Neural progenitor cell (in vitro differentiated cells): Measurements from ENCODE around the gene PTCH1. TPM values are rescaled to one million over a fixed set of nuclear protein-coding genes. Genes with fewer than 3 reads are reported as not detected.

Source experiments
- DNase-seq: peaks from one replicate; pipeline ENCODE4 v3.0.0-alpha.2; 2016; ENCODE audit warnings: low spot score
- H2AFZ ChIP-seq: fragments of 200-600 bp; sonication (generic); replicated peaks from 2 replicates; pipeline ENCODE4 v1.6.1; 2016; ENCODE audit warnings: antibody characterized with exemption
- H3F3A ChIP-seq: fragments of 200-600 bp; sonication (generic); 2 replicates; pipeline ENCODE4 v1.6.1; 2016; ENCODE audit warnings: antibody characterized with exemption, low read depth
- H3K27ac ChIP-seq: fragments of 200-600 bp; sonication (generic); 2 replicates; pipeline ENCODE4 v1.5.1; 2016; ENCODE audit warnings: mild to moderate bottlenecking
- H3K27me3 ChIP-seq: fragments of 200-600 bp; sonication (generic); 2 replicates; pipeline ENCODE4 v1.6.1; 2016; ENCODE audit warnings: mild to moderate bottlenecking, moderate library complexity
- H3K36me3 ChIP-seq: fragments of 200-600 bp; sonication (generic); 2 replicates; pipeline ENCODE4 v1.5.1; 2016
- H3K4me1 ChIP-seq: fragments of 200-600 bp; sonication (generic); 2 replicates; pipeline ENCODE4 v1.6.1; 2016; ENCODE audit warnings: mixed run types
- H3K4me2 ChIP-seq: fragments of 200-600 bp; sonication (generic); 2 replicates; pipeline ENCODE4 v1.6.1; 2016
- H3K4me3 ChIP-seq: fragments of 200-600 bp; sonication (generic); 2 replicates; pipeline ENCODE4 v1.5.1; 2016
- H3K79me2 ChIP-seq: fragments of 200-600 bp; sonication (generic); 2 replicates; pipeline ENCODE4 v1.6.1; 2016; ENCODE audit warnings: low read depth
- H3K9ac ChIP-seq: fragments of 200-600 bp; sonication (generic); 2 replicates; pipeline ENCODE4 v1.6.1; 2016
- H3K9me3 ChIP-seq: fragments of 200-600 bp; sonication (generic); 2 replicates; pipeline ENCODE4 v1.5.1; 2016; ENCODE audit warnings: low read depth
- H4K20me1 ChIP-seq: fragments of 200-600 bp; sonication (generic); 2 replicates; pipeline ENCODE4 v1.6.1; 2016; ENCODE audit warnings: low read depth
- H3K27ac Mint-ChIP-seq: 3 replicates; pipeline ENCODE4 v1.8.0; 2021; ENCODE audit warnings: mixed read lengths
- H3K27me3 Mint-ChIP-seq: 2 replicates; pipeline ENCODE4 v1.8.0; 2022; ENCODE audit warnings: low read depth, mild to moderate bottlenecking, inconsistent platforms, moderate library complexity, mixed read lengths; ENCODE audit not compliant: insufficient read depth
- H3K36me3 Mint-ChIP-seq: 3 replicates; pipeline ENCODE4 v1.8.0; 2021; ENCODE audit warnings: mixed read lengths
- H3K4me1 Mint-ChIP-seq: 3 replicates; pipeline ENCODE4 v1.8.0; 2021; ENCODE audit warnings: mixed read lengths
- H3K4me3 Mint-ChIP-seq: 3 replicates; pipeline ENCODE4 v1.8.0; 2021; ENCODE audit warnings: mild to moderate bottlenecking, moderate library complexity, mixed read lengths
- H3K9me3 Mint-ChIP-seq: 3 replicates; pipeline ENCODE4 v1.8.0; 2020; ENCODE audit warnings: mixed read lengths
- CTCF ChIP-seq: fragments of 200-600 bp; sonication (generic); IDR thresholded peaks from 2 replicates; pipeline ENCODE4 v1.5.1; 2017; ENCODE audit warnings: antibody characterized with exemption, mild to moderate bottlenecking
- EZH2 ChIP-seq: fragments of 200-600 bp; sonication (generic); IDR thresholded peaks from 2 replicates; pipeline ENCODE4 v1.6.1; 2017; ENCODE audit warnings: antibody characterized with exemption, mild to moderate bottlenecking, moderate library complexity
- EZH2phosphoT487 ChIP-seq: fragments of 200-600 bp; sonication (generic); IDR thresholded peaks from 2 replicates; pipeline ENCODE4 v1.6.1; 2017; ENCODE audit warnings: antibody characterized with exemption
- total RNA-seq: library from RNA; depleted of rRNA; stranded (reverse); fragments of >200 nt; gene quantifications from 2 replicates; pipeline ENCODE4 v1.2.3, GENCODE V29; 2015; ENCODE audit warnings: low replicate concordance

Gene PTCH1
- total RNA-seq, 1 donor from 2014 or later: 23.0 TPM

DNA sequence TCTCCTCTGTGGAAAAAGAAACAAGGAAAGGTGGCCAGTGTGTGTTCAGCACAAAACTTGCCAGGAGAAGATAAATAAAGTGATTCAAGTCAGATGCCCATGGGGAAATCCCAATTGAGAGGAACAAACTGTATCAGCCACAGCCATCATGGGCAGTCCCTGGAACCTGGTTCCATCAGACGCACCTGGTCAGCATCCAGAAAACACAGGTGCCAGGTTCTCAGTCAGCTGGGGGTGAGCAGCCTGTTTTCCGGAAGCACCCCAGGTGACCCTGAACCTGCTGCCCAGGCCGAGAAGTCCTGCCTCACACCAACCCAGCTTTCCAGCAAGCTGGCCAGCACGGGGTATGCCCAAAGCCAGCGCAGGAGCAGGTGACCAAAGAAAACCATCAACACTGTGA lies 30.5 kb downstream of the PTCH1 start:
- H3F3A ChIP-seq: no peaks in the 10 kb centered on the region
- no peak overlapping the region for H3K27ac ChIP-seq
- no peaks in the 10 kb centered on the region for H3K27me3 Mint-ChIP-seq
- no peaks in the 10 kb centered on the region for H3K9me3 ChIP-seq
- H3K79me2 ChIP-seq: peaks cover 97% of the 10 kb centered on the region
- H3K4me3 Mint-ChIP-seq: no peak overlapping the region
- H3K9ac ChIP-seq: no peak overlapping the region
- H4K20me1 ChIP-seq: peaks cover 99% of the 10 kb centered on the region
- no peak overlapping the region for H3K27ac Mint-ChIP-seq
- H3K4me1 ChIP-seq: peaks cover 8% of the 10 kb centered on the region
- no peak overlapping the region for H3K4me2 ChIP-seq
- TF ChIP-seq EZH2 (no peak), EZH2phosphoT487 (no peak), CTCF (no peak)
- DNase-seq: no peak
- H3K36me3 ChIP-seq: no peaks in the 10 kb centered on the region
- peaks cover 11% of the 10 kb centered on the region for H3K36me3 Mint-ChIP-seq
- peaks cover 39% of the 10 kb centered on the region for H3K4me1 Mint-ChIP-seq
- no peaks in the 10 kb centered on the region for H3K9me3 Mint-ChIP-seq
- no peaks in the 10 kb centered on the region for H3K27me3 ChIP-seq
- H2AFZ ChIP-seq: no peak overlapping the region
- no peak overlapping the region for H3K4me3 ChIP-seq

- Mint-ChIP-seq H3K4me1 (peaks cover 51% of the 10 kb centered on the region), H3K9me3 (no peaks in the 10 kb centered on the region), H3K27ac (no peak overlapping the region), H3K4me3 (no peak overlapping the region), H3K27me3 (no peaks in the 10 kb centered on the region), H3K36me3 (peaks cover 19% of the 10 kb centered on the region)
- Histone ChIP-seq H2AFZ (no peak overlapping the region), H3K4me2 (no peak overlapping the region), H3K27ac (no peak overlapping the region), H3K27me3 (no peaks in the 10 kb centered on the region), H3K9ac (no peak overlapping the region), H3K36me3 (no peaks in the 10 kb centered on the region), H4K20me1 (peaks cover 98% of the 10 kb centered on the region), H3K9me3 (no peaks in the 10 kb centered on the region), H3K79me2 (peaks cover 86% of the 10 kb centered on the region), H3K4me1 (peaks cover 16% of the 10 kb centered on the region), H3F3A (peaks cover 13% of the 10 kb centered on the region), H3K4me3 (no peak overlapping the region)
- TF ChIP-seq CTCF (no peak), EZH2phosphoT487 (no peak), EZH2 (no peak)
- no peak for DNase-seq
Observed at GRCh38 chr9:95484225-95484624, 32.5 kb downstream of the PTCH1 start.

- peaks cover 59% of the 10 kb centered on the region for H3K4me1 Mint-ChIP-seq
- TF ChIP-seq EZH2 (no peak), EZH2phosphoT487 (no peak), CTCF (no peak)
- no peaks in the 10 kb centered on the region for H3K36me3 ChIP-seq
- H3F3A ChIP-seq: peaks cover 21% of the 10 kb centered on the region
- H3K4me1 ChIP-seq: peaks cover 24% of the 10 kb centered on the region
- H3K4me3 Mint-ChIP-seq: no peak overlapping the region
- no peaks in the 10 kb centered on the region for H3K9me3 Mint-ChIP-seq
- no peak overlapping the region for H2AFZ ChIP-seq
- DNase-seq: no peak
- no peak overlapping the region for H3K27ac ChIP-seq
- H3K9ac ChIP-seq: no peak overlapping the region
- H3K27ac Mint-ChIP-seq: peak overlapping the region; percentile 24
- peaks cover 78% of the 10 kb centered on the region for H3K79me2 ChIP-seq
- H3K4me3 ChIP-seq: no peak overlapping the region
- H3K9me3 ChIP-seq: no peaks in the 10 kb centered on the region
- H3K4me2 ChIP-seq: no peak overlapping the region
- H4K20me1 ChIP-seq: peaks cover 98% of the 10 kb centered on the region
- no peaks in the 10 kb centered on the region for H3K27me3 Mint-ChIP-seq
- H3K27me3 ChIP-seq: no peaks in the 10 kb centered on the region
- H3K36me3 Mint-ChIP-seq: peaks cover 19% of the 10 kb centered on the region
Observed at GRCh38 chr9:95483431-95483830, 33.3 kb downstream of the PTCH1 start.
